GM21381 (cell line): ENCODE measurements around the gene TRIOBP.
"Not testable (repeated sequence)": the region's sequence is repeated elsewhere in the genome, so short reads cannot be mapped to it uniquely, and the experiment has no call there.

Experiments used
- ATAC-seq: cut with Tn5 transposase; IDR thresholded peaks from one replicate; pipeline ENCODE4 v1.9.1; 2021; ENCODE audit warnings: mild to moderate bottlenecking, moderate library complexity; ENCODE audit not compliant: unreplicated experiment

Gene TRIOBP, protein sequence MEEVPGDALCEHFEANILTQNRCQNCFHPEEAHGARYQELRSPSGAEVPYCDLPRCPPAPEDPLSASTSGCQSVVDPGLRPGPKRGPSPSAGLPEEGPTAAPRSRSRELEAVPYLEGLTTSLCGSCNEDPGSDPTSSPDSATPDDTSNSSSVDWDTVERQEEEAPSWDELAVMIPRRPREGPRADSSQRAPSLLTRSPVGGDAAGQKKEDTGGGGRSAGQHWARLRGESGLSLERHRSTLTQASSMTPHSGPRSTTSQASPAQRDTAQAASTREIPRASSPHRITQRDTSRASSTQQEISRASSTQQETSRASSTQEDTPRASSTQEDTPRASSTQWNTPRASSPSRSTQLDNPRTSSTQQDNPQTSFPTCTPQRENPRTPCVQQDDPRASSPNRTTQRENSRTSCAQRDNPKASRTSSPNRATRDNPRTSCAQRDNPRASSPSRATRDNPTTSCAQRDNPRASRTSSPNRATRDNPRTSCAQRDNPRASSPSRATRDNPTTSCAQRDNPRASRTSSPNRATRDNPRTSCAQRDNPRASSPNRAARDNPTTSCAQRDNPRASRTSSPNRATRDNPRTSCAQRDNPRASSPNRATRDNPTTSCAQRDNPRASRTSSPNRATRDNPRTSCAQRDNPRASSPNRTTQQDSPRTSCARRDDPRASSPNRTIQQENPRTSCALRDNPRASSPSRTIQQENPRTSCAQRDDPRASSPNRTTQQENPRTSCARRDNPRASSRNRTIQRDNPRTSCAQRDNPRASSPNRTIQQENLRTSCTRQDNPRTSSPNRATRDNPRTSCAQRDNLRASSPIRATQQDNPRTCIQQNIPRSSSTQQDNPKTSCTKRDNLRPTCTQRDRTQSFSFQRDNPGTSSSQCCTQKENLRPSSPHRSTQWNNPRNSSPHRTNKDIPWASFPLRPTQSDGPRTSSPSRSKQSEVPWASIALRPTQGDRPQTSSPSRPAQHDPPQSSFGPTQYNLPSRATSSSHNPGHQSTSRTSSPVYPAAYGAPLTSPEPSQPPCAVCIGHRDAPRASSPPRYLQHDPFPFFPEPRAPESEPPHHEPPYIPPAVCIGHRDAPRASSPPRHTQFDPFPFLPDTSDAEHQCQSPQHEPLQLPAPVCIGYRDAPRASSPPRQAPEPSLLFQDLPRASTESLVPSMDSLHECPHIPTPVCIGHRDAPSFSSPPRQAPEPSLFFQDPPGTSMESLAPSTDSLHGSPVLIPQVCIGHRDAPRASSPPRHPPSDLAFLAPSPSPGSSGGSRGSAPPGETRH (N-terminal part only)

DNA sequence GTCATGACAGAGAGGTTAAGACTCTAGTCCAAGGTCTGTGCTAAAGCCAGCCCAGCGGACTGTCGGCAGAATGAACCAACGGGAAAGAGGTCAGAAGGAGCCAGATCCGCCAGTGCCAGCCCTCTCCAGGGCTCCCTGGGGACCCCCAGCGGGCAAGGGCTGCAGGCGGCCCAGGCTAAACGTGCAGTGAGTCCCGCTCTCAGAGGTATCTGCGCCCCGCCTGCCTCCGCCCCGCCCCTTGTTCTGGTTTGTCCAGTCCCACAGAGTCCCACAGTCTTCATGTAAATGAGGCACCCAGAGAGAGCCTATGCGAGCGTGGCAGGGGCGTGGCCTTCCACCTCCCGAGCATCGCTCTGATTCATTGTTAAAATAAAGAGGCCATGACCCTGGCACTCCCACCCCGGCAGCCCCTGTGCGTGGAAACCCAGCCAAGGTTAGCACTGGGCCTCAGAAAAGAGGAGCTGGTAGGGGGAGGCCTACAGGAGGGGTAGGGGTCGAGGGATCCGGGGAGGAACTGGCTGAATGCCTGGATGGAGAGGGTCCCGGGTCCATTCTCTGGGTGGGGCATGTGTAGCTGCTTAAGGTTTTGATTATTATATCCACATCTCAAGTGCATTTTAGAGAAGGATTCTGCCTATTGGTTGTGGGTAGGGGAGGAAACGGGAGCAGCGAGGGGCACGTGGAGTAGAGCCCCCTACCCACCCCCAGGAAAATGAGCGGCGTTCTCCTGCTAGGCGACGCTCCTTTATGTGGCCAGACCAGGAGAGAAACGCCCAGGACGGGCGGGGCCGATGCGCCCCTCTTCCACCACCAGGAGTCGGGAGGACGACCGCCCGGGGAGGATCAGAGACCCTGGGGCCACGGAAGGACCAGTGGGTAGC lies at the start of gene TRIOBP:
Gene TRIOBP, plus strand, starts transcription at position 392 of the 881 bp plus-strand sequence. CDS start 4,318 bp downstream, outside the sequence.
- peak; percentile 80 for ATAC-seq

DNA sequence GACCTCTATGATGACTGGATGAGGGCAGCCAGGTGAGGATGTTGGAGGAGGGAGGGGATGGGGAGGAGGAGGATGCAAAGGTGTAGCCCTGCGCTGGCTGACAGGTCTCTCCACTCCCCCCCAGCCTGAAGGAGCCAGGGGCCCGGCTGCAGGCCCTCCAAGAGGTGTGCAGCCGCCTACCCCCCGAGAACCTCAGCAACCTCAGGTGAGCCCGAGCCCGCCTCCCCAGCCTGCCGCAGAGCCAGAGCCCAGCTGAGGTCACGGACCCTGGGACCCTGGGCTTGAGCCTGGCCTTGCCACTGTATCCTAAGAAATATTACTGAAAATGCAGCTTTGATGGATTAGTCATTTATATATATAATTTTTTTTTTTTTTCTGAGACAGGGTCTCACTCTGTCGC lies 49.5 kb upstream of the TRIOBP start:
- no peak for ATAC-seq

DNA sequence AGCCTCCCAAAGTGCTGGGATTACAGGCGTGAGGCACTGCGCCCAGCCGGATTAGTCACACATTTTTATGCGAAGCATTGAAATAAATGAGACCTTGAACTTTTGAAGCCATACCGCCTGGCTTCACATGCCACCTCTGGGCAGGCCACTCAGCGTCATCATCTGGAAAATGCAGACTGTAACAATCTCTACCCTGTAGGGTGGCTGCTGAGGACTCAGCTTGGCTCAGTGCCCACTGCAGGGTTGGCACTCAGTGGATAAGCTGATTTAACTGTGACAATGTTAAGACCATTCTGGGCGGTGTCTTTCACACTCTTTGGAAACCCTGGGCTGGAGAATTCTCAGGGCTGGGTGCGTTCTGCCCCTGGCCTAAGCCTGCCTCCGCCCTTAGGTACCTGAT lies 48.9 kb upstream of the TRIOBP start:
- ATAC-seq, result no peak

DNA sequence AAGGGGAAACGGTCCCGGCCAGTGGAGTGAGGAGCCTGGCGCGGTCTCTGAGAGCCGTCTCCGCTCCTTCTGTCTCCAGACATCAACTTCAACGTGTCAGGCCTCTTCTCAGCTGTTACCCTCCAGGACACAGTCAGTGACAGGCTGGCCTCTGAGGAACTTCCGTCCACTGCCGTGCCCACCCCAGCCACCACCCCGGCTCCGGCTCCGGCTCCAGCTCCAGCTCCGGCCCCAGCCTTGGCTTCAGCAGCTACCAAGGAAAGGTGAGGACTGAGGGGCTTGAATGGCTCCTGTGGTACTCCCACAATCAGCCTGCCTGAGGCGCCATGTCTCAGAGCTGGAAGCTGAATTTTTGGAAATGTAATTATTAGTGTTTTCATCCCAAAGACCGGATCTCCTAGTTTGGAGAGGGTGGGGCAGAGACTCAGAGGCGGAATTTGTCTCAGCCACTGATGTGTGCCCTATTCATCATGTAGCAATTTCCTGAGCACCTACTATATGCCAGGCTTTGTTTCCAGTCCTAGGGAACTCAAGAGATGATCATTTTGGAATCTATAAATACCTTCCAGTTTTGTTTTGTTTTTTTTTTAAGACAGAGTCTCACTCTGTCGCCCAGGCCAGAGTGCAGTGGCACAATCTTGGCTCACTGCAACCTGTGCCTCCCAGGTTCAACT lies 46.2 kb upstream of the TRIOBP start:
- no peak for ATAC-seq

DNA sequence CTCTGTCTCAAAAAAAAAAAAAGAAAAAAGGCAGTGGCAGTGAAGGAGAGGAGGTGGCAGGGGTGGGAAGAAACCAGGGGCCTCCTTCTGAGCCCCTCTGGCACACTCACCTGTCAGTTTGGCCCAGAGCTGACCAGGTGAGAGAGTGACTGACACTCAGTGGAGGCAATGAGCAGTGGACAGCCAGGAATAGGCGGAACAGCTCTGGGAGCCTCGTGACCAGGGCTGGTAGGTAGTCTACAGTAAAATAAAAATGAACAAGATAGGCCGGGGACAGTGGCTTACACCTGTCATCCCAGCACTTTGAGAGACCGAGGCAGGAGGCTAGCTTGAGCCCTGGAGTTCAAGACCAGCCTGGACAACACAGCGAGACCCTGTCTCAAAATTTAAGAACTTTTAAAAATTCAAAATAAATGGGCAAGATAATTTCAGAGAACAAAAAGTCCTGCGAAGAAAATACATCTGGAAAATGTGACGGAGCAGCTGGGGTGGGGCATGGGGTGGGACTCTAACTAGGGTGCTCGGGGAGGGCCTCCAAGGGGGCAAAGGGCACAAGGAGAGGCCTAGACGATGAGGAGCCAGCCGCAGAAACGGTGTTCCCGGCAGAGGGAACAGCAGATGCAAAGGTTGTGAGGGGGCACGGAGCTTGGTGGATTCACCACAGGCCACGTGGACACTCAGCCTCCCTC lies 42.1 kb upstream of the TRIOBP start:
- no peak for ATAC-seq

DNA sequence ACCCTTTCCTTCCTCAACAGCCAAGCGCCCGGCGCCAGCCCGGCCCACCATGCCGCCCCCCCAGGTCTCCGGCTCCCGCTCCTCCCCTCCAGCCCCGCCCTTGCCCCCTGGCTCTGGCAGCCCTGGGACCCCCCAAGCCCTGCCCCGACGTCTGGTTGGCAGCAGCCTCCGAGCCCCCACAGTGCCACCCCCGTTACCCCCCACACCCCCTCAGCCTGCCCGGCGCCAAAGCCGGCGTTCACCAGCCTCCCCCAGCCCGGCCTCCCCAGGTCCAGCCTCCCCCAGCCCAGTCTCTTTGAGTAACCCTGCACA lies 41.6 kb upstream of the TRIOBP start:
- ATAC-seq, result no peak

DNA sequence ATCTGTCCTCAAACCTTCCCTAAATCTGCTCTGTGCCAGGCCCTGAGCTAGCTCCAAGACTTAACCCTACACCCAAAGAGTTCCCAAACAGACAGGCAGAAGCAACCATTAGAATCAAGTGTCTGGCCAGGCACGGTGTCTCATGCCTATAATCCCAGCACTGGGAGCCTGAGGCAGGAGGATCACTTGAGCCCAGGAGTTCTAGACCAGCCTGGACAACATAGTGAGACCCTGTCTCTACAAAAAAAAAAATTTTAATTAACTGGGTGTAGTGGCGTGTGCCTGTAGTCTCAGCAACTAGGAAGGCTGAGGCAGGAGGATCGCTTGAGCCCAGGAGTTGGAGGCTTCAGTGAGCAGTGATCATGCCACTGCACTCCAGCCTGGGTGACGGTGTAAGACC lies 40.3 kb upstream of the TRIOBP start:
- not testable (repeated sequence) for ATAC-seq

DNA sequence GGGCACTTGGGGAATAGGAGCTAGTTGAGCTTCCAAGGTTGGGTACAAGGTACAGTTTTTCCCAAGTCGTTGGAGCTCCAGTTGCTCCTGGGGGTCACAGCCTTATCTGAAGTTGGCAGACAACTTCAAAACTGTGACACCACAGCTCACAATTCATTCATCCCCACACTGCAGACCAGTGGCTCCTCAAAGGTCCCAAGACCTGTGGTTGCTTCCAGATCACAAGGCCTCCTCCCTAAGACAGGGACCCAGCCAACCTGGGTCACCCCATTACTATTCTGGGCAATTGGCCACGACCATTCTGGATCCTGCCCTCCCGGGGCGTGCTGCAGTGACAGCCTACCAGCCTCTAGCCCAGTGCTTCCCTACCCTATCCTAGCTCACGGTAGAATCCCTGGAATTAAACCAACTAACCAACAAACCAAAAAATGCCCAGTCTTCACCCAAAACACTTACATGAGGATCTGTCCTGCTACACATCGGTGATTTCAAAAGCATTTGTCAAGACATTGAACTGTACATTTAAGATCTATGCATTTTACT lies 39.2 kb upstream of the TRIOBP start:
- ATAC-seq, result no peak

DNA sequence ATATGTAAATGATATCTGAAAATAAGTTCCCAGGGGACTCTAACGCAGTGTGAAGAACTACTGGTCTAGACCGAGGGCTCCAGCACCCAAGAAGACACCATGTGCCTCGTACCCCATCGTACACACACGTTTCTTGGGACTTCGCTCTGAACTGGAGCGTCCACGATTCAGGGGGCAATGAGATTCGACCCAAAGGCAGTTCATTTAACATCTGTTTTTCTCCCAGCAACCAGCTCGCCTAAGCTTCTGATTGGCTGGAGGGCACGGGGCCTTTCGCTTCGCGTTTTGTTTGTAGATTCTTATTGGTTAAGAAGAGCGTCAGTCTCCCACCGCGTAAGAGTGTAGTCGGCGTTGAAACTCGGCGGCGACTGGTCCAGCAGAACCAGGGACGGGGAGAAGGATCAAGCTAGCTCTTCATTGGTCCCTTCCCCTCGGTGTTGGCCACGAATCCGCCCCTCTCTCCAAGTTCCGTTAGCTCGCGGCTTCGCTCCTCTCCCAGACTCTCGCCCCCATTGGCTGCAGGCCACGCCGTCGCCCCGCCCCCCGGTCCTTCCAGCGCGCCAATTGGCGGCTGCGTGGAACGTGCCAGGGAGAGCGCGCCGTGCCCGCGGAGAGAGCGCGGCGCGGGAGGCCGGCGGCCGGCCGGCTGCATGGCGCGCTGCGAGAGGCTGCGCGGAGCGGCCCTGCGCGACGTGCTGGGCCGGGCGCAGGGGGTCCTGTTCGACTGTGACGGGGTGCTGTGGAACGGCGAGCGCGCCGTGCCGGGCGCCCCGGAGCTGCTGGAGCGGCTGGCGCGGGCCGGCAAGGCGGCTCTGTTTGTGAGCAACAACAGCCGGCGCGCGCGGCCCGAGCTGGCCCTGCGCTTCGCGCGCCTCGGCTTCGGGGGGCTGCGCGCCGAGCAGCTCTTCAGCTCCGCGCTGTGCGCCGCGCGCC lies 38.4 kb upstream of the TRIOBP start, which contains the start of gene PDXP:
Gene PDXP, plus strand, starts transcription at position 591 of the 933 bp plus-strand sequence. Its CDS starts 60 bp downstream, at position 651.
- peak; percentile 75 for ATAC-seq

DNA sequence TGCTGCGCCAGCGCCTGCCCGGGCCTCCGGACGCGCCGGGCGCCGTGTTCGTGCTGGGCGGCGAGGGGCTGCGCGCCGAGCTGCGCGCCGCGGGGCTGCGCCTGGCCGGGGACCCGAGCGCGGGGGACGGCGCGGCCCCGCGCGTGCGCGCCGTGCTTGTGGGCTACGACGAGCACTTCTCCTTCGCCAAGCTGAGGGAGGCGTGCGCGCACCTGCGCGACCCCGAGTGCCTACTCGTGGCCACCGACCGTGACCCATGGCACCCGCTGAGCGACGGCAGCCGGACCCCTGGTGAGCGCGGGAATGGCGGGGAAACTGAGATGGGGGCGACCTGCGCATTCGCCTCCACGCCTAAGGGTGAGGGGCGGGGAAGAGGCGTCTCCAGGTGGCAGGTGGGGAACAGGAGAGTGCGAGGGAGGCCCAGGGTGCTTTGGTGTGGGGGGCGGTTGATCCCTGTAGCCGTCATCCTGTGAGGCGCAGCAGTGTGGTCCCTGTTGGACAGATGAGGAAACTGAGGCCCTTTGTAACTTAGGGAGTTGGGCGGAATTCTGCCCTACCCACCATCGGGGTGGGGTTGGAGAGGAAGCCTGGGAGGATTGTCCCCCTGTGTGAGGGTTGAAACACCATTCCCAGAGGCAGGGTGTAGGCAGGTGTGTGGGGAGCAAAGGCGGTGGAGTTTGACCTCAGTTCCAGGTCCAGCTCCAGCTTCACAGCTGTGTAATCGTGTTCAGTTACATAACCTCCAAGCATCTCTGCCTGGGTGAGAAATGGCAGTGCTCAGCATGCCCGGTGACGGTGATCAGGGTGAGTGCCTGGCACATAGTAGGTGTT lies 37.6 kb upstream of the TRIOBP start:
- peak; percentile 13 for ATAC-seq

DNA sequence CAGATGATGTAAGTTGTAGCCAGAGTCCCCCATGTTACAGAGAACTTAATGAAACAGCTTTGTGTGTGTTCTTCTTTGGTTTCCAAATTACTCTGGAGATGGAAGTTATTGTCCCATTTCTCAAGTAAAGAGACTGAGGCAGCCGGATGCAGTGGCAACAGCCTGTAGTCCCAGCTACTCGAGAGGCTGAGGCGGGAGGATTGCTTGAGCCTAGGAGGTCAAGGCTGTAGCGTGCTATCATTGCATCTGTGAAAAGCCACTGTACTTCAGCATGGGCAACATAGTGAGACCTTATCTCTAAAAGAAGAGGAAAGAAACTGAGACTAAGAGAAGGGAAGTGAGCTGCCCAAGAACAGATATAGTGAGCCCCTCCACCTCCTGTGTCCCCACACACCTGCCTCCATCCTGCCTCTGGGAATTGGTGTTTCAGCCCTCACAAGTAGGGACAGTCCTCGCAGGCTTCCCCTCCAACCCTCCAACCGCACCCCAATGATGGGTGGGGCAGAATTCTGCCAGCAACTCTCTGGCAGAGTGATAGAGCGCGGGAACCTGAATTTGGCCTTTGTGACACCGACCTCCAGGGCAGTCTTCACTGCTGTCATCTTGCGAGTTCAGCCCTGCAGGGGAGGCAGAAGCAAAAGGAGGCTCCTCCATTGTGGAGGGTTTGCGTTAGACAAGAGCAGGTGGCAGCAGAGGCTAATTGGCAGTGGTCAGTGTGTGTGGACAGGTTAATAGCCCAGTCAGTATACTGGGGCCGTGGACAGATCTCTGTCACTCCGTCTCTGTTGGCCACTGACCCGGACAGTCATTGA lies 36.7 kb upstream of the TRIOBP start:
- no peak for ATAC-seq

DNA sequence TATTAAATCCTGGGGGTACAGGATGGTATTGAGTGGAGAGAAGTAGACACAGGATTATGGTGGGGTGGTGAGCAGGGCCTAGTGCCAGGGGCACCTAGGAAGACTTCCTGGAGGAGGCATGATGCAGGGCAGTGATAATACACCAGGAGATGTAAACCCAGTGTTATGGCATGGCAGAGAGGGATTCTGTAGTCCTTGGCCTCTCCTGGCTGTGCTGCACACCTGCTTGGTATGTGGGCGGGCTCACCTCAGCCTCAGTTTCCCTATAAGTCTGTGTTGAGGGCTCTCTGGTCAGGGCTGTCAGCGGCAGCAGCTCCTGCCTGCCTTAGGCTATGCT lies 36.2 kb upstream of the TRIOBP start:
- no peak for ATAC-seq

DNA sequence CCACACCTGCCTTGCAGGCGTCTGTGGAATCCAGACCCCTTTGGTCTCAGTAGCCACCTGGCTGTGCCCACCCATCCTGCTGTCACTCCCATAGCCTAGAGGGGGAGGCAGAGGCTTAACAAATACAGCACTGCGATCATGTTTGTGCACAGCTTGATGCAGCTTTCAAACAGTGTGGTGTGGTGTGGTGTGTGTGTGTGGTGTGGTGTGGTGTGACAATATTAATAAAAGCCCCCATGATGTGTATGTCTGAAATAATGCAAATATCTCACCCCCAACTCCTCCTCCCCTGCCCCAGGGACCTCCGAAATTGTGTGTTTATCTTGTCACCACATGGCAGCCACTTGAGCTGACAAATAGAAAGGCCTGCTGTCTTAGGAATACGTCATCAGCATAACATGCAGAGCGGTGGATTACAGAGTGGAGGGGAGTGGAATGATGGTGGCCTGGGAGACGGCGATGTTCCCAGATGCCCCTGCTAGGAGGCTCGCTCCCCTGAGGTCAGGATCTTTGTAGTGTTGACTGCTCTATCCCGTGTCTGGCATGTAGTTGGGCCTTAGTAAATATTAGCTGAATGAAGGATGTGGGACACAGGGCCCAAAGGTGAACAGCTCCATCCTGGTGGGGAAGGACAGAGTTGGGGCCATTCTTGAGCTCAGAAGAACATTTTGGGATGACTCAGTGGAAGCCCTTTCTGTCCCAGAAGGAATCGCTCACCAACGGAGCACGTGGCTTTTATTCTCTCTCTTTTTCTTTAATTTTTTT lies 35.5 kb upstream of the TRIOBP start:
- no peak for ATAC-seq

DNA sequence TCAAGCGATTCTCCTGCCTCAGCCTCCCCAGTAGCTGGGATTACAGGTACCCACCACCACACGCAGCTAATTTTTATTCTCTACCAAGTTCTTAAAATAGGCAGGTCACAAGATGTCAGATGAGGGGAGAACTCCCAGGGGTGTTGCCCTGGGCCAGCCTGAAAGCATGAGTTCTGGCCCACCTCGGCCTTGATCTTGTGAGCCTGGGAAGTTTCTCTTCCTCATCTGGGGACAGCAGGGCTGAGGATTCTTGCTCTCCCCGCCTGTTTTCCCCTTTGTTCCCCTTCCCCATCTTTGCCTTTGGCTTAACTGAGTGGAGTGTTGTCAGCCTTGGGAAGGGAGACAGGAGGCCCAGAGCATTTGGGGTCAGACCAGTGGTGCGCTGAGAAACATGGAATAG lies 34.8 kb upstream of the TRIOBP start:
- ATAC-seq, result no peak

DNA sequence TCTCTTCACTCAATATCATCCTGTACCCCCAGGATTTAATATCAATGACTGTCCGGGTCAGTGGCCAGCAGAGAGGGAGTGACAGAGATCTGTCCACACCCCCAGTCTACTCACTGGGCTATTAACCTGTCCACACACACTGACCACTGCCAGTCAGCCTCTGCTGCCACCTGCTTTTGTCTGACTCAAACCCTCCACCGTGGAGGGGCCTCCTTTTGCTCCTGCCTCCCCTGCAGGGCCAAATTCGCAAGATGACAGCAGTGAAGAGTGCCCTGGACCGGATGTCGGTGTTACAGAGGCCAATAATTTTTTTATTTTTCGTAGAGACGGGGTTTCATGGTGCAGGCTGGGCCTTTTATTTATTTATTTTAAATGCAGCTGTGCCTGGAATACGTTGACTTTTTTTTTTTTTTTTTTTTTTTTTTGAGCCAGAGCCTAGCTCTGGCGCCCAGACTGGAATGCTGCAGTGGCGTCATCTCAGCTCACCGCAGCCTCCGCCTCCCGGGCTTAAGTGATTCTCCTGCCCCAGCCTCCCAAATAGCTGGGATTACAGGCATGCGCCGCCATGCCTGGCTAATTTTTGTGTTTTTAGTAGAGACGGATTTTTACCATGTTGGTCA lies 33.2 kb upstream of the TRIOBP start:
- no peak for ATAC-seq
